GM18873 (cell line): ENCODE measurements around the gene SH2D4B.

ENCODE experiments used
- ATAC-seq: cut with Tn5 transposase; IDR thresholded peaks from one replicate; pipeline ENCODE4 v1.9.1; 2021; ENCODE audit warnings: mild to moderate bottlenecking, moderate library complexity, moderate number of reproducible peaks; ENCODE audit not compliant: unreplicated experiment, low FRiP score

Gene SH2D4B

DNA sequence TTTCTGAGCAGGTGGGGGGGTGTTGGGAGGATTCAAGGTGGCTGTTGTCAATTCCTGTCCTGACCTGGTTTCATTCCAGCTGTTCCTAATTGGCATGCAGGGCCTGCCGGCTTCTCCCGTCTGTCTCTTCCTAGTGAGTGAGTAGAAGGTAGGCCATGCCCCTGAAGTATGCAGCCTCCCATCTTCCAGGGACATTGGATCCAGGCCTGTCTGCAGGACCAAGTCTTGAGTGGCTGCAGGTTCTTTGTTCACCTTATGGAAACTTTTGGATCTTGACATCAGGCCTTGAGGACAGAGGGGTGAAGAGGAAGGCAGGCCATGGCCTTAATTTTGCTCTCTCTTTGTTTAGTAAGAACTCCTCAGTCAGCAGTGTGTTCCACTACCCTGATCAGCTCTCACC lies 131.8 kb downstream of the SH2D4B start:
- ATAC-seq = no peak

DNA sequence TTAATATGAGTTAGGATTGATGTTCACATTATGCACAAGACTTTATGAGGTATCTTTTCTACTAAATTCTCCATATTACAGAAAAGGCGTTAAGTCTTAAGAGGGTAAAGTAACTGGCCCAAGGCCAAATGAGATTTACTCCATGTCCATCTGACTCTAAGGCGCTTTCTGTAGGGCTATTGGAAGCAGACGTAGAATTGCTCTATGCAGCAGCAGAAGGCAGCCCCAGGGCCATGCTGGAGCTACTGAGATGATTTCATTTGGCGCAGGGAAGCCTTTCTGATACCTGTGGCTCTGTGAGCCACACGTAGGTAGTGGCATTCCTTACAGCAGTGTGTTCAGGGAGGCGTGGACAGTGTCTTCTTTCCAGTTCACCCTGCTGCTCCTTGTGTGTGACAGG lies 133.1 kb downstream of the SH2D4B start:
- ATAC-seq = no peak

DNA sequence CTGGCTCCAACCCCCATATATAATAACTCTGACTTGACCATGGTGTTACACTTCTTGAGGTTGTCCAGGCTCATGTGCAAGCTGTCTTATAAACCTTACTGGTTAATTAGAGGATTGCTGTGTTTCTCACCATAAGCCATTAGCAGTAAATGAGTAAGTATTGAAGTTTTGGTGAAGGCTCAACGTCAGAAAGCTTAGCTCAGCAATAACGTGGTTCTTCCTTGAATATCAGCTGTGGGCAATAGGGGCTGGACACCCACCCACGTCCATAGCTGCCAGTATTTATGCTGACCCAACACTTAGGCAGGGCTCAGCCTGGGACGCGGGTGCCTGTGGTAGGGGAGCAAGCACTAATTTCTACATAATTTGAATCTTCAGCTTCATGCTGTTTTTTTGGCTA lies 134.1 kb downstream of the SH2D4B start:
- ATAC-seq = no peak

DNA sequence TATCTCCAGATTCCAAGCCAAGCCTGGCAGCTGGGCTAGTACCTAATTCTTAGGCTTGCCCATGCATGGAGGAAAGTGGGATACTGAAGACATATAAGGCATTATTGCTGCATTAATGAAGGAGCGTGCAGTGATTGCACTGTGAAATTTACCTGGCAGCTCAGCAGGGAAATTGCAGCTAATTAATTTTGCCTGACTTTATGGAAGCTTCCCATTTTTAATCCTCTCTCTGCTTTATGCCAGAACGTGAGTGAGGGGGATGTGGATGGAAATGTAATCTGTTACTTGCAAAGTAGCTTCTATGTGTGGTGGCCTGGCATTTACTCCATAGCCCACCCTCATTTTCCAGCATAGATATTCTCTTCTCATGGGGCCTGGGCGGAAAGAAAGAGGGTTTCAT lies 134.9 kb downstream of the SH2D4B start:
- ATAC-seq = no peak

DNA sequence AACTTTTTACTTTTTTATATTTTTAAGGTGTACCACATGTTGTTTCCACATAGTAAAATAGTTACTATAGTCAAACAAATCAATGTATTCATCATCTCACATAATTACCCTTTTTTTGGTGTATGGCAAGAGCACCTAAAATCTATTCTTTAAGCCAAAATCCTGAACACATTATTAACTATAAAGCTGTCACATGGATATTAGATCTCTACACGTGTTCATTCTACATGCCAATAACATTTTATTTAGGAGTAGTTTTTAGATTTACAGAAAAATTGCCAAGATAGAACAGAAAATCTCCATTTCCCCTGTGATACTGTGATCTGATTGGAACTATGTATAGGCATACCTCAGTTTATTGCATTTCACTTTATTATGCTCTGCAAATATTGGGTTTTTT lies 137.1 kb downstream of the SH2D4B start:
- no peak for ATAC-seq

DNA sequence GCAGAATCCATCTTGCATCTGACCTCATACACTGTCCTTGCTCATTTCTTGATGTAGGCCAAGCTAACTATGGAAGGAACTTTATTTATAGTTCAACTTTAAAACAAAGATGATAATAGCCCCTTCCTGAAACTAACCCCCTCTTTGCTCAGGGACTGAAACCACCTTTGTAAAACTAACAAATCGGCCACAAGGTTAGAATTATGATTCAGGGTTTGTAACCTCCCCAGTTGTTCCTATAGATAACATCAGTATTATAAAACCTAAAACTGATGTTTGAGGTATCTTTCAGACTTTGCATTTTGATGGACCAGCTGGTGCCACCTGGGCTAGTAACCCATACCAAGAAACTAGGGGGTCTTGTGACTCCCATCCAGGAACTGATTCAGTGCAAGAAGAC lies 143.4 kb downstream of the SH2D4B start:
- ATAC-seq = no peak

- ATAC-seq = peak; percentile 44
Measured at GRCh38 chr10:80684259-80684658, 146.6 kb downstream of the SH2D4B start.

DNA sequence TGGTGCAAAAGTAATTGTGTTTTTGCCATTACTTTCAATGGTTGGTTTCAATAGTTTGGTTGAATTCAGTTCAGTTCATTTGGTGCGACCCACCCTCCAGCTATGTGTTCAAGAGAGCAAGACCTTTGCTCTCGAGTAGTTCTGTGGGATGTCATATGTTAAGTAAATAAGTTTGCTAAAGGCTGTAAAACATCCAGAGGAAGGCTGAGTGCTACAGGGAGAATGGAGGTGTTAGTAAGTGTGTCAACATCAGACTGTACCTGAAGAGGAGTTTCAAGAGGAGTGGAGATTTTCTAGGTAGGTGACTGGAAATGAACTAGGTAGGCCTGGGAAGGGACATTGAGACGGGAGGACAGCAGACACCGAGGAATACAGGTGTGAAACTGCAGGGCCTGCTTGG lies 147.7 kb downstream of the SH2D4B start:
- ATAC-seq = no peak

GRCh38 chr10:80686734-80687475 lies 149.2 kb downstream of the SH2D4B start:
- no peak for ATAC-seq

DNA sequence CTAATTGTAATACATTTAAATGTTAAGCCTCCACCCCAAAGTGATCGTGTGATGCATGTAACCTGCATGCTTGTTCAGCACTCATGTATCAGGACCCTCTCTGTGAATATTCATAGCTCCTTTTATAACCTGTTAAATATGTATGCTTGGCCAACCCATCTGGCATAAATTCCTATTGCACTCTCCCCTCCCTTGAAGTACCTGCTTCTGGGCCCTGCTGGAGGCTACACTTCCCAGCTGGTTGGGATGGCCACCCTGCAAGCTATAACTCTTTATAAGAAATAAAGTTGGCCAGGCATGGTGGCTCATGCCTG lies 149.7 kb downstream of the SH2D4B start:
- ATAC-seq = no peak

- no peak for ATAC-seq
Measured at GRCh38 chr10:80690434-80690833, 152.7 kb downstream of the SH2D4B start.

DNA sequence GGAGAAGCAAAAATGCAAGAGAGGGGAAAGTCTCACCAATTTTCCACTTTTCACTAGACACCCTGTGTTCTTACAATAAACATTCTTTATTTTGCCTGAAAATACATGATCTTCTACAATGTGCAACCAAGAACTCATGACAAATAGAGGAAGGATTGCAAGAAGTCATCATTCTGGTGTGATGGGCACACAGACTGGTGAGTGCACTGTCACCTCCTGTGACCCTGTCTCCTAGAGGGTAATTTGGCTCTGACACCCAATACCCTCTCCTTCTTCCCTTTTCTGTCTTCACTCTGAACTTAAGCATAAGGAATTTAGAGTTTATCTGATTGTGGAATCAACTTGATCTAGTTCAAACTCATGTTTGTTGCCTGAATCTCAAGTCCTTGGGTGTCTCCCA lies 153.7 kb downstream of the SH2D4B start:
- no peak for ATAC-seq

DNA sequence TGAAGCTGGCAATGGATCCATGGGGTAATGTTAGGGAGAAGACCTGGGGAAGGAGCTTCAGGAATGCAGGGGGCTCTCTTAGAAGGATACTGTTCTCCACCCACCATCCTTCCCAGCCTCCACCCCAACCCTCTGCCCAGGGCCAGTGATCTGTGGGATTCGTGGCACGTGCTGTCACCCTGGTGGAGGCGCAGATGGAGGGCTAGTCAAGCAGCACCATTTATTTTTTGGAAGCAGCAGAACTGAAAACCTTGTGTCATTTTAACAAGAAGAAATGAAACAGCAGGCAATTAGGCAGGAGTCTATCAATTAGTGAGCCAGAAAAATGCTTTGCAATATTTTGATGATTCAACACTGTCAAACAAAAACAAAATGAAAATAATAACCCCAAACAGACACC lies 155.9 kb downstream of the SH2D4B start:
- no peak for ATAC-seq

- no peak for ATAC-seq
Measured at GRCh38 chr10:80694930-80695329, 157.2 kb downstream of the SH2D4B start.
